ENCODE data around the gene RHOG.
"Not testable (repeated sequence)": the region's sequence is repeated elsewhere in the genome, so short reads cannot be mapped to it uniquely, and the experiment has no call there.

The RHOG gene

DNA sequence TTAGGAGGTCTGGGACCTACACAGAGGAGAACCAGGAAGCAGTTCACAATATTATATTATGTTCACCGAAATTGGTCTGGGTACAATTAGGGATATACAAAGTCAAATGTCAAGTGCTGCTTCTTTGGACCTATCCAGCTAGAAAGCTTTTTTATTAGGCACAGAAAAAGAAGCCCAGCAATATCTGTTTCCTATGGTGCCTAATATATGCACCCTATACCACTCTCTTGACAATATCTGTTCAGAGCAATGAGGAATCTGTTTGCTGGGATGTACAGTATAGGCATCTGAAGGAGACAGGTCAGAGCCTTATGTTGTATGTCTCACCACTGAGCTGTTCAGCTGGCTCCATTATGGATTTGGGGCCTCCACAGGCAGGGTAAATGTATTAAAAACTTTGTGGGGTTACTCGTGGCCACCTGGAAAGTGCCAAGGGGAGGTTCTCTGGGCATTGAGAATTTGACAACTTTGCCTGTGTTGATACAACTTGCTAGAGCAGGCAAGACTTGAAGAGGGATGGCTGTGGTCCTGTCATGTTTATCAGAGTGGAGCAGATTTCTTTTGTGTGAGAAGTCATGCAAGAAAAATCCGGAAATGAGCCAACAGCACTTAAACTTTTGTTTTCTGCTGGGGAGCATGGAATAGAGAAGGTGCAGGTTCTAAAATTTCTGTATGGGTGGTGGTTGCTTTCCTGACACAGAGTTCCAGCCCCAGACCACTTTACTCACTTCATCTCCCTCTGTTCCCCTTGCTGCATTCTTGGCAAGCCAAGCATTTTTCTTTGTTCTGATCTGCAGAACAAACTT is 24.8 kb upstream of the RHOG start:
- TF ChIP-seq, protein P1, sequence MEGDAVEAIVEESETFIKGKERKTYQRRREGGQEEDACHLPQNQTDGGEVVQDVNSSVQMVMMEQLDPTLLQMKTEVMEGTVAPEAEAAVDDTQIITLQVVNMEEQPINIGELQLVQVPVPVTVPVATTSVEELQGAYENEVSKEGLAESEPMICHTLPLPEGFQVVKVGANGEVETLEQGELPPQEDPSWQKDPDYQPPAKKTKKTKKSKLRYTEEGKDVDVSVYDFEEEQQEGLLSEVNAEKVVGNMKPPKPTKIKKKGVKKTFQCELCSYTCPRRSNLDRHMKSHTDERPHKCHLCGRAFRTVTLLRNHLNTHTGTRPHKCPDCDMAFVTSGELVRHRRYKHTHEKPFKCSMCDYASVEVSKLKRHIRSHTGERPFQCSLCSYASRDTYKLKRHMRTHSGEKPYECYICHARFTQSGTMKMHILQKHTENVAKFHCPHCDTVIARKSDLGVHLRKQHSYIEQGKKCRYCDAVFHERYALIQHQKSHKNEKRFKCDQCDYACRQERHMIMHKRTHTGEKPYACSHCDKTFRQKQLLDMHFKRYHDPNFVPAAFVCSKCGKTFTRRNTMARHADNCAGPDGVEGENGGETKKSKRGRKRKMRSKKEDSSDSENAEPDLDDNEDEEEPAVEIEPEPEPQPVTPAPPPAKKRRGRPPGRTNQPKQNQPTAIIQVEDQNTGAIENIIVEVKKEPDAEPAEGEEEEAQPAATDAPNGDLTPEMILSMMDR (IDR thresholded peaks at IDR 0.05; ENCODE audit: control extremely low read depth, extremely low read depth, low read depth, missing control alignments): no peak
- ChIA-PET POLR2A (interaction anchor here (2.1 kb wide), 1 partner anchor 11 kb away, joined by 10 read pairs; the partner anchor contains the start of gene STIM1), CTCF (interaction anchor here (1.5 to 43.8 kb wide), 5 partner anchors 10 to 205 kb away, joined by 6 to 1411 read pairs (median 36); partner anchors contain the start of genes RHOG and STIM1)
- no peak for DNase-seq (ENCODE audit: extremely low spot score)

DNA sequence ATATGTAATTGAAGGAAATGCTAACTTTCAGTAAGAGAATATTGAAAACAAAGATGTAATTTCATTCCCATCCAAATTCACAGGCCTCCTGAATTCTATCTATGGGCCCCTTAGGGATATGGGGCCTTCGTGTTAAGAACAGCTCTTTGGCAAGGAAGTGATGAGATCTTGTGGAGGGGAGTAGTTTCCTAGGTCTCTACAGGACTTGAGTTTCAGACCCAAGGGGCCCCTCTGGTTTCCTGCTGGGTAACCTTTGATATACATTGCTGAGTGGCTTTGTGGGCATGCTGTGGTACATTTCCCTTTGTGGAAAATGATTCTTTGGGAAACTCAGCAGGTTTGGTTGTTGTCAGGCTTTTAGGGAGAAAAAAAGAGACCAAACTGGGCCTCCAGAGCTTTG is 20.9 kb upstream of the RHOG start:
- TF ChIP-seq, protein P1 (IDR thresholded peaks at IDR 0.05; ENCODE audit: control extremely low read depth, extremely low read depth, low read depth, missing control alignments): no peak
- ChIA-PET CTCF (interaction anchor here (0.9 to 43.8 kb wide), 5 partner anchors 11 to 208 kb away, joined by 3 to 1411 read pairs (median 35); partner anchors contain the start of gene RHOG), POLR2A (no interaction called here)
- DNase-seq (ENCODE audit: extremely low spot score): no peak

DNA sequence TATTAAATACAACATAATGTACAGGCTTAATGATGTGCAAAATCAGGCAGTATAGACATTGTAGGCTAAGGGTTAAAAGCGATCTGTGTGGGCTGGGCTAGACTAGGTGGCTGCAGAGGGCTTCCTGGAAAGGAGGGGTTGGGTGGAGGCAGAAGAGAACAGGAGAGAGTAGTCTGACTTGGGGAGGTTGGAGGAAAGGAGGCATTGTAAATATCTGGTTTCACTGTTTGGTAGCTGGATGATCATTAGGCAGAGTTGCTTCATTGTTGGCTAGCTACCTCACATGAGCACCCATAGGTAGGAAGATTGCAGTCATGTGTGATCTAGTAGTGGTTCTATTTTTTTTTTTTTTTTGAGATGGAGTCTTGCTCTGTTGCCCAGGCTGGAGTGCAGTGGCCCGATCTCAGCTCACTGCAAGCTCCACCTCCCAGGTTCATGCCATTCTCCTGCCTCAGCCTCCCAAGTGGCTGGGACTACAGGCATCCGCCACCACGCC is 20.2 kb upstream of the RHOG start:
- CTCF ChIA-PET: interaction anchor here (0.9 to 43.8 kb wide), 6 partner anchors 11 to 209 kb away, joined by 3 to 1411 read pairs (median 182); partner anchors contain the start of gene RHOG
- POLR2A ChIA-PET; DNase-seq (ENCODE audit: extremely low spot score): not testable (repeated sequence)

GRCh38 chr11:3860375-3860774 is 19.6 kb upstream of the RHOG start:
- no peak for DNase-seq (ENCODE audit: extremely low spot score)
- ChIA-PET POLR2A (no interaction called here), CTCF (interaction anchor here (5.0 to 43.8 kb wide), 4 partner anchors 11 to 210 kb away, joined by 35 to 1411 read pairs (median 376); partner anchors contain the start of gene RHOG)
- TF ChIP-seq, protein P1 (IDR thresholded peaks at IDR 0.05; ENCODE audit: control extremely low read depth, extremely low read depth, low read depth, missing control alignments): no peak

DNA sequence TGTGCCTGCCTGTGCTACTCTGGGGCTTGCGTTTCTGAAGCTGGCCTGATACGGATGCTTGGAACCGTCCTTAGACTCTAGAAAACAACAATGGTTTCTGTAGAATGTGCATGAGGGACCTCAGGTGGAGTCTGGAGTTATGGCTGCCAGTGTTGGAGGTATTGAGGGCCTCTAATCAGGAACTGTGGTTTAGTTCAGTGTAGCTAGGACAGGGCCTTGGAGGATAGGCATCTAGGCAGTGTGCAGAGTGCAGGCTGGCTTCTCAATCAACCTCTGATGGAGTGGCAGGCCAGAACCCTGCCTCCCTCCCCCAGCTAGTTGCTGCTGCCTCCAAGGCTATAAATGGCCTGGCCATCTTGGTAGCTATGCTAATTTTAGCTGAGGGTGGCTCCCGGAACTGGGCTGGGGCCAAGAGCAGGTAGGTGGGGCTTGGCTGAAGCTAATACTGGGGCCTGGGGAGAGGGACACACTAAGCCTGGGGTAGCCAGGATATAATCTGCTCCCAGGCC is 18.7 kb upstream of the RHOG start:
- DNase-seq (ENCODE audit: extremely low spot score): peak; percentile 67
- TF ChIP-seq, protein P1 (IDR thresholded peaks at IDR 0.05; ENCODE audit: control extremely low read depth, extremely low read depth, low read depth, missing control alignments): no peak
- ChIA-PET POLR2A (no interaction called here), CTCF (interaction anchor here (1.1 to 43.8 kb wide), 7 partner anchors 10 to 211 kb away, joined by 3 to 1411 read pairs (median 35); partner anchors contain the start of gene RHOG)

- TF ChIP-seq, protein P1 (IDR thresholded peaks at IDR 0.05; ENCODE audit: control extremely low read depth, extremely low read depth, low read depth, missing control alignments): no peak
- ChIA-PET CTCF (interaction anchor here (0.7 to 43.8 kb wide), 6 partner anchors 8 to 213 kb away, joined by 3 to 1411 read pairs (median 182); partner anchors contain the start of gene RHOG), POLR2A (interaction anchor here (0.5 kb wide), 1 partner anchor 15 kb away, joined by 4 read pairs; no protein-coding TSS in a partner anchor)
- no peak for DNase-seq (ENCODE audit: extremely low spot score)
Observed at GRCh38 chr11:3857628-3858027, 16.9 kb upstream of the RHOG start.

Data from GM10248 (cell line).